IPS DF 6.9 (cell line): Measurements from ENCODE around the gene CTNNA3.

ENCODE experiments used
- DNase-seq: peaks from one replicate; pipeline ENCODE4 v3.0.0-alpha.2; 2013; ENCODE audit warnings: low read depth, low spot score
- H3K27ac ChIP-seq: one replicate; pipeline ENCODE4 v1.5.1; 2013; ENCODE audit warnings: low read length, control low read depth
- H3K27me3 ChIP-seq: 2 replicates; pipeline ENCODE4 v1.6.1; 2013; ENCODE audit warnings: mild to moderate bottlenecking, low read length; ENCODE audit not compliant: control insufficient read depth, insufficient read depth
- H3K36me3 ChIP-seq: 2 replicates; pipeline ENCODE4 v1.6.1; 2013; ENCODE audit warnings: low read length; ENCODE audit not compliant: control insufficient read depth, insufficient read depth
- H3K4me1 ChIP-seq: 2 replicates; pipeline ENCODE4 v1.6.1; 2013; ENCODE audit warnings: low read length; ENCODE audit not compliant: control insufficient read depth, insufficient read depth
- H3K4me3 ChIP-seq: 2 replicates; pipeline ENCODE4 v1.5.1; 2013; ENCODE audit warnings: mild to moderate bottlenecking, low read length
- H3K9me3 ChIP-seq: 2 replicates; pipeline ENCODE4 v1.6.1; 2013; ENCODE audit warnings: low read length, inconsistent platforms; ENCODE audit not compliant: control insufficient read depth, insufficient read depth
- whole genome bisulfite sequencing: extraction: QIAGEN DNeasy Blood & Tissue Kit; methylation state at CpG from one replicate; pipeline ENCODE4 v1.1.7; 2013; ENCODE audit warnings: mixed read lengths, missing lambda C conversion rate; ENCODE audit not compliant: insufficient read length, insufficient coverage; 5-methylcytosine and 5-hydroxymethylcytosine counted together

Gene CTNNA3

DNA sequence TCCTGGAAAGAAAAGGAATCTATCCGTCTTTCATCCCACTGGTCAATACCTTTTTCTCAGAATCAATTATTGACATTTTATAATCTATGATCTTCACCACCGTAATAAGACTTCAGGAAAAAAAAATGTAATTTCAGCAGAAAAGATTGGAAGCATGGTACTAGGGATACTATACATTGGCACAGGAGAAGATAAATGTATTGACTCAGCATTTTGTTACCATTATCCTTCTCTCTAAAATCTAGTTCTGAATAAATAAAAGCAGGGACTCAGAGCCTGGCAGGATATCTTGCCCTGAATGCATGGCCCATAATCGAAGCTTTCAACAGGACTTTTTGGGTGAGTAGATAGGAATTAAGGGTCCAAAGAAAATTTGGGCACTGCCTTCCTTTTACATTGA lies 649.5 kb downstream of the CTNNA3 start:
- Histone ChIP-seq H3K27me3 (no peaks in the 10 kb centered on the region), H3K4me1 (no peaks in the 10 kb centered on the region), H3K27ac (no peak overlapping the region), H3K4me3 (no peak overlapping the region), H3K36me3 (no peaks in the 10 kb centered on the region), H3K9me3 (no peaks in the 10 kb centered on the region)
- no CpG with 5 or more reads among the region's 3 CpGs for WGBS
- DNase-seq, result no peak

DNA sequence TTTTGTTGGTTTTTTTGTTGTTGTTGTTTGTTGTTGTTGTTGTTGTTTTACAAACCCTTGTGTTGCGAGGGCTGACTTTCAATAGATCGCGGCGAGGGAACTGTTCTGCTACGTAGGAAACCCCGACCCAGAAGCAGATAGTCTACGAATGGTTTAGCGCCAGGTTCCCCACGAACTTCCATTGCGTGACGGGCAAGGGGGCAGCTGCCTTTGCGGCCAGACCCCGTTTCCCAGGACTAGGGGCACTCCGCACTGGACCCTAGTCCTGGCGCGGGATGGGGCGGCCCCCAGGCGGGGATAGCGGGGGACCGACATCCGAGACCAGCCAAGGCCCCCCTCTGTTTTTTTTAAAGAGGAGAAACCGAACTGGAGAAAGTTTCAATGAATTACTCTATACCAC lies 650.6 kb downstream of the CTNNA3 start:
- H3K4me1 ChIP-seq, result no peaks in the 10 kb centered on the region
- H3K9me3 ChIP-seq, result no peaks in the 10 kb centered on the region
- WGBS, result 100% methylated on average over 1 of the region's 22 CpGs
- no peak overlapping the region for H3K27ac ChIP-seq
- DNase-seq, result no peak
- no peaks in the 10 kb centered on the region for H3K27me3 ChIP-seq
- no peaks in the 10 kb centered on the region for H3K36me3 ChIP-seq
- no peak overlapping the region for H3K4me3 ChIP-seq

DNA sequence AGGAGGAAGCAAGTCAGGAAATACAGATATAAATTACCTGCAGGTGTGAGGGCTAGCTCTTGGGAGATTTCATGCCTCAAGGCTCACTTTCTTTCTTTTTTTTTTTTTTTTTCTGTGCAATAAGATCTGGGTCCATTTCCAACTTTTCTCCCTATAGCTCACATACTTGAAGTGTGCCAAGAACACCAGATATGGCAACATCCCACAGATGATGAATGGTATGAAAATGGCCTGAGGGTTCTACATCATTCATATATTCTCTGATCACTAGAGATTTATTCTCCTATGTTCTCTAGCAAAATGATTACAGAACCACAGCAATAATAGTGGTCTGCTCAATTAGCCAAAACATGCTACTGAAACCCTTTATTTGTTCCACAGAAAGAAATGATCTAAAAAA lies 653.0 kb downstream of the CTNNA3 start:
- Histone ChIP-seq H3K9me3 (no peaks in the 10 kb centered on the region), H3K4me3 (no peak overlapping the region)

DNA sequence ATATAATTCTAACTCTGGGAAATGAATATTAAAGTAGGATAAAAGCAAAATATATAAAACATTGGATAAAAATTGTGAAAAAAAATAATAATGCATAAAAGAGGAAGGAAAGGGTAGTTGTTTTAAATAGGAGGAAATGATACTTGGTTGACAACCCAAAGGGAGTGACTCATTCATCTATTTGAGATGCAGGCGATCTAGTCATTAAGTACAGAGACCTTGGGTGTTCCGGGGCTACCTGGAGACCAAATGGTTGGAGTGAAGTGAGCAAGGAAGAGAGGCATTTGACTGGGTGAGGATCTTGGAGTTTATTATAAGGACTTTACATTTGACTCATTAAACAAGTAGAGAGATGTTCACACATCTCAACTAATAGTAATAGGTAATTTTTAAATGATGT lies 659.2 kb downstream of the CTNNA3 start:
- no peak for DNase-seq
- Histone ChIP-seq H3K4me1 (no peaks in the 10 kb centered on the region), H3K27ac (no peak overlapping the region), H3K27me3 (no peaks in the 10 kb centered on the region), H3K4me3 (no peak overlapping the region), H3K36me3 (no peaks in the 10 kb centered on the region), H3K9me3 (no peaks in the 10 kb centered on the region)
- WGBS, result no CpG with 5 or more reads among the region's 2 CpGs

More for the DNA sequence above, 653.0 kb downstream of the CTNNA3 start:
- no peaks in the 10 kb centered on the region for H3K36me3 ChIP-seq
- H3K27ac ChIP-seq, result no peak overlapping the region
- H3K4me1 ChIP-seq, result no peaks in the 10 kb centered on the region
- no peaks in the 10 kb centered on the region for H3K27me3 ChIP-seq
- no peak for DNase-seq

DNA sequence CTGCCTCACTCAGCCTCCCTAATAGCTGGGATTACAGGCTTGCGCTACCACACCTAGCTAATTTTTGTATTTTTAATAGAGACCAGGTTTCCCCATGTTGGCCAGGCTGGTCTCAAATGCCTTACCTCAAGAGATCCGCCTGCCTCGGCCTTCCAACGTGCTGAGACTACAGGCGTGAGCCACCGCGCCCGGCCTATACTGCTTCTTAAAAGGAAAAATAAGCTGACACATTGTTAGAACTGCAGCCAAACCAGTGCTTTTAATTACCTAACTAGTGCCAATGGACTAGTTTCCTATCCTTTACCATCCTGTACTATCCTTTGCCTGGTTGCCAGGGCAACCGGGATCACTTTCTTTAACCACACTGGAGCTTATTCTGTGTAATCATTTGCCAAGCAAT lies 662.1 kb downstream of the CTNNA3 start:
- DNase-seq, result no peak
- Histone ChIP-seq H3K27me3 (no peaks in the 10 kb centered on the region), H3K9me3 (no peaks in the 10 kb centered on the region), H3K36me3 (no peaks in the 10 kb centered on the region), H3K4me1 (no peaks in the 10 kb centered on the region), H3K27ac (no peak overlapping the region), H3K4me3 (no peak overlapping the region)
- no CpG with 5 or more reads among the region's 9 CpGs for WGBS

DNA sequence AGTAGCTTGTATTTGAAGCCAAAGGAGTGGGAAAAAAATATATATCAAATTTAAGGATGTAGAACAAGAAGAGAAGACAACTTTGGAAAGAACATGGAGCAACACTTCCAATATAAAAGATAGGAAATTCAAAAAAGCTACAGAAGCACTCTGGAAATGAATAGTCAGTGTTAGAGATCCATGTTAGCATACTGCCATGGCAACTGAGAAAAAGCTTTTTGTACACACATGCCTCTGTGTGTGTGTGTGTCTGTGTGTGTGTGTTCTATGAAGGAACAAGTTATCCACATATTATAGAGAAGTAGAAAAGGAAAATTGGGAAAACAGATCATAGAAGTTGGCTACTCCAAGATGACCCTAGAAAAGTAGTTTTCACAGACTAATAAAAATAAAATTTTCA lies 673.9 kb downstream of the CTNNA3 start:
- no peak overlapping the region for H3K4me3 ChIP-seq
- H3K36me3 ChIP-seq, result no peaks in the 10 kb centered on the region
- H3K9me3 ChIP-seq, result no peaks in the 10 kb centered on the region
- H3K27ac ChIP-seq, result no peak overlapping the region
- H3K4me1 ChIP-seq, result no peaks in the 10 kb centered on the region
- H3K27me3 ChIP-seq, result no peaks in the 10 kb centered on the region
- no peak for DNase-seq

DNA sequence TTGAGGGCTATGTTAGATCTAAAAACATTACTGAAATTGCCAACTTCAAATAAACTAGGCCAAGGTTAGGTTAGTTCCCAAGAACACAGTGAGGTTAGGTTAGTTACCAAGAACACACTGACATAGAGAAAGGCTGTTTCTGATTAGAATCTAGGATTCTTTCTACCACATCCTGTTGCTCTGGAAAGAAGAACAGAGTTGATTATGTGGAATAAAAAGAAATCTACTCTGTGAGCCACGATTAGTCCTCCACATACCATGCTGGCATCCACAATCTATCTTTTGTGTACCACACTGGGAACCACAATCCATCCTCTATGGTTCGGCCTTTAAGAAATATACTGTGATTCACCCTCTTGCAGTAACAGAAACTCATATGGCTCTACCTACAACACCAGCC lies 678.8 kb downstream of the CTNNA3 start:
- H3K27me3 ChIP-seq, result no peaks in the 10 kb centered on the region
- no peak for DNase-seq
- no peak overlapping the region for H3K4me3 ChIP-seq
- H3K4me1 ChIP-seq, result no peaks in the 10 kb centered on the region
- H3K27ac ChIP-seq, result no peak overlapping the region
- no peaks in the 10 kb centered on the region for H3K36me3 ChIP-seq
- WGBS, result no CpG with 5 or more reads among the region's 2 CpGs
- H3K9me3 ChIP-seq, result no peaks in the 10 kb centered on the region

DNA sequence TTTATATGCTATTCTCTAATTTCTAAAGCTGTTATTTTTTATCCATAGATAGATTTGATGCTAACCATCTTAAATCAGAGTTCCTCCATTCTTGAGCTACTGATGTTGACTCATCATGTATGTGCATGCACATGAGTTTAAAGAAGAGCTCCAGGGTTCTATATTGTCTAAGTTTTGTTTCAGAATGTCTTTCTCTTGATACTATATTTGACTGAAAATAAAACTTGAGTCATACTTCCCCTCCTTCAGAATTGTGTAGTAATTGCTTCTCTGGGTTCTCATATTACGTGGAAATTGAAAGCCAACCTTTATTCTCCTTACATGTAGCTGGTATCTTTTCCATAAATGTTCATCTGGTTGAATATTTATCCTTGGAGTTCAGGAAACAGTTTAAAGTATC lies 680.8 kb downstream of the CTNNA3 start:
- no peaks in the 10 kb centered on the region for H3K4me1 ChIP-seq
- no peak overlapping the region for H3K27ac ChIP-seq
- DNase-seq, result no peak
- H3K36me3 ChIP-seq, result no peaks in the 10 kb centered on the region
- no peaks in the 10 kb centered on the region for H3K27me3 ChIP-seq
- no peaks in the 10 kb centered on the region for H3K9me3 ChIP-seq
- no CpG with 5 or more reads among the region's 1 CpG for WGBS
- H3K4me3 ChIP-seq, result no peak overlapping the region

DNA sequence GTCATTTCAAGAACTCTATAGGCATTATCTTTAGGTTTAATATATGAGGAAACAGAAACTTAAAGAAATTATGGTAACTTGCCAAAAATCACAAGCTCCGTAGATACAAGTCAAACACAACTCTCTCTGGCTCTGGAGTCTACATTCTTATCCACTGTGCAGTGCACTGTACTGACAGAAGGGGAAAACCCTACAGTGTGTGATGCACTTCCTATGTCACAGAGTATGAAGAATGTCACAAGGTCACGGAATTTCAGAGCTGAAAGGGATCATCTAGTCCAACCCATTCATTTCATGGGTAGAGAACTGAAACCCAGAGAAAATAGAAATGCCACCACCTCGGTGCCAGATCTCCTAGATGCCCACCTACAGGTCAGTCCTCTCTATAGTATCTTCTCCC lies 684.0 kb downstream of the CTNNA3 start:
- H3K9me3 ChIP-seq, result no peaks in the 10 kb centered on the region
- no CpG with 5 or more reads among the region's 3 CpGs for WGBS
- H3K27ac ChIP-seq, result no peak overlapping the region
- no peak for DNase-seq
- H3K4me3 ChIP-seq, result no peak overlapping the region
- H3K4me1 ChIP-seq, result no peaks in the 10 kb centered on the region
- no peaks in the 10 kb centered on the region for H3K36me3 ChIP-seq
- no peaks in the 10 kb centered on the region for H3K27me3 ChIP-seq

DNA sequence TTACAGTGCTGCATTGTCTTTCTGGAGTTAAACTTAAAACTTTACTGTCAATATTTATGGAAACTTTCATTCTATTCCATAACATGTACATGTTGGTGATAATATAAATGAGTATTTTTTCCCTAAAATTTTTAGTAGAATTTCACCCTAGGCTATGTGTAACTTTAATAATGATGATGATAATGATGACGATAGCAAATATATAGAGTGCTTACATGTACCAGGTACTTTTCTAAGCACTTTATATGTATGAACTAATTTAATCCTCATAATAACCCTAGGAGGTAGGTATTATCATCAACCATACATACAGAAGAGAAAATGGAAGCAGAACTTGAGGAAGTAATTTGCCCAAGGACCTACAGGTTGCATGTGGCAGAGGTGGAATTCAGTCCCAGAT lies 684.5 kb downstream of the CTNNA3 start:
- DNase-seq, result no peak
- no peaks in the 10 kb centered on the region for H3K9me3 ChIP-seq
- H3K27ac ChIP-seq, result no peak overlapping the region
- no peaks in the 10 kb centered on the region for H3K27me3 ChIP-seq
- no peaks in the 10 kb centered on the region for H3K4me1 ChIP-seq
- WGBS, result no CpG with 5 or more reads among the region's 1 CpG
- no peak overlapping the region for H3K4me3 ChIP-seq
- no peaks in the 10 kb centered on the region for H3K36me3 ChIP-seq

DNA sequence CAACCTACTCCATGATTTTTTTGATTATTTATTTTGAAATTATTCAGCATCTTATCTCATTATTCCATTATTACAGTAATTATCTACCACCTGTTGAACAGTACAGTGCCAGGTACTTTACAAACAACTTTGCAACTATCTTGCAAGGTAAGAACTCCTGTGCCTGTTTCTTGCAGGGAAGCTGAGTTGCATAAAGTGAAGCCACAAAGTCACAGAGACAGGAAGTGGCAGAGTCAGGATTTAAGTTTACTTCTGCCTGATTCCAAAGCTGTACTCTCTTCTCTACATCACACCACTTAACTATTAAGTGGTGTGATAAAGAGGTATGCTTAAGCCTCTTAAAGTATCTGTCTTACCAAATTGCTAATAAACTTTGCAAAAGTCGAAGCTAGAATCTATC lies 690.0 kb downstream of the CTNNA3 start:
- no peak for DNase-seq
- no CpG with 5 or more reads among the region's 1 CpG for WGBS
- no peak overlapping the region for H3K4me3 ChIP-seq
- no peaks in the 10 kb centered on the region for H3K27me3 ChIP-seq
- no peaks in the 10 kb centered on the region for H3K4me1 ChIP-seq
- H3K9me3 ChIP-seq, result no peaks in the 10 kb centered on the region
- H3K36me3 ChIP-seq, result no peaks in the 10 kb centered on the region
- H3K27ac ChIP-seq, result no peak overlapping the region
